ENCODE results near the gene FAM3D.

- no peak for TF ChIP-seq GATA3 (IDR thresholded peaks at IDR 0.05; ENCODE audit: low read depth, low read length)
- TF ChIP-seq GATA2 (IDR thresholded peaks at IDR 0.05; ENCODE audit: low read depth, low read length) = no peak
Measured at GRCh38 chr3:58631742-58632141, 34.8 kb downstream of the FAM3D start.
